Aorta (tissue), 5 donors: ENCODE results near the gene POLN. TPM values are rescaled to one million over a fixed set of nuclear protein-coding genes. Genes with fewer than 3 reads are reported as not detected.
A peak's percentile ranks its signal among the peaks of the same experiment; 100 is the strongest.
"Not testable (repeated sequence)": the region's sequence is repeated elsewhere in the genome, so short reads cannot be mapped to it uniquely, and the experiment has no call there.

ENCODE experiments used
- ATAC-seq: fragments of 200-7000 bp; cut with Tn5 transposase; one replicate; pipeline ENCODE4 v1.9.1; 2022; ENCODE audit warnings: moderate library complexity; ENCODE audit not compliant: low FRiP score
- DNase-seq, 2 donors: peaks; one replicate each; pipeline ENCODE4 v3.0.0-alpha.2; 2020
- H3K27ac ChIP-seq, 2 donors: one replicate each; pipeline ENCODE4 v1.5.1; 2013; ENCODE audit warnings: low read length in 2 of 2, mild to moderate bottlenecking in 2 of 2, moderate library complexity in 2 of 2, control low read depth in 1 of 2, inconsistent platforms in 1 of 2, low read depth in 1 of 2
- H3K27me3 ChIP-seq, 2 donors: one replicate each; pipeline ENCODE4 v1.6.1; 2013; ENCODE audit warnings: control low read depth in 1 of 2, low read length in 1 of 2, mild to moderate bottlenecking in 1 of 2, moderate library complexity in 1 of 2; ENCODE audit not compliant: insufficient read depth in 2 of 2, control insufficient read depth in 1 of 2
- H3K36me3 ChIP-seq, 2 donors: one replicate each; pipeline ENCODE4 v1.6.1; 2013; ENCODE audit warnings: control low read depth in 1 of 2, low read length in 1 of 2, mild to moderate bottlenecking in 1 of 2; ENCODE audit not compliant: insufficient read depth in 2 of 2, control insufficient read depth in 1 of 2
- H3K4me1 ChIP-seq, 2 donors: one replicate each; pipeline ENCODE4 v1.6.1; 2013; ENCODE audit warnings: low read length in 2 of 2, control low read depth in 1 of 2, mild to moderate bottlenecking in 1 of 2, moderate library complexity in 1 of 2; ENCODE audit not compliant: insufficient read depth in 2 of 2, control insufficient read depth in 1 of 2
- H3K4me3 ChIP-seq, 2 donors: one replicate each; pipeline ENCODE4 v1.5.1; 2013; ENCODE audit warnings: low read length in 2 of 2, control low read depth in 1 of 2, mild to moderate bottlenecking in 1 of 2
- H3K9me3 ChIP-seq: one replicate; pipeline ENCODE4 v1.6.1; 2013; ENCODE audit warnings: mild to moderate bottlenecking, low read length; ENCODE audit not compliant: control insufficient read depth
- WGBS, 2 donors: extraction: QIAGEN DNeasy Blood & Tissue Kit; methylation state at CpG; one replicate each; pipeline ENCODE4 v1.1.7; 2013; 5-methylcytosine and 5-hydroxymethylcytosine counted together
- intact Hi-C, 2 donors: fragments of 100-400 bp; cut with DNase I; formaldehyde crosslinking; loops; one replicate each; pipeline versions ENCODE4 v1.14.2 to v1.15.0; 2022
- polyA plus RNA-seq, 2 donors: library from polyadenylated mRNA; stranded (reverse); fragments of 200-250 nt; gene quantifications; one replicate each; pipeline ENCODE4 v1.2.3, GENCODE V29; 2013
- total RNA-seq, 2 donors: library from RNA; stranded (reverse); fragmentation: NEBNext Ultra II Directional; extraction: Animal tissue kit (Norgen Biotek cat#: 25700); gene quantifications; one replicate each; pipeline ENCODE4 v1.2.1, GENCODE V29; 2021
- donor health status: healthy with polysubstance abuse.
- donor health status: Bipolar disorder and iron deficiency.
- donor health status: DM: no; HTN: no; CAD: no.
- donor health status: DM: no; HTN: no; CAD: no.
- donor health status: DM: yes; HTN: yes; CAD: no.

The POLN gene
- total and polyA plus RNA-seq, 4 donors = 3.2 to 7.0 (median 6.6) TPM; not detected in 1

DNA sequence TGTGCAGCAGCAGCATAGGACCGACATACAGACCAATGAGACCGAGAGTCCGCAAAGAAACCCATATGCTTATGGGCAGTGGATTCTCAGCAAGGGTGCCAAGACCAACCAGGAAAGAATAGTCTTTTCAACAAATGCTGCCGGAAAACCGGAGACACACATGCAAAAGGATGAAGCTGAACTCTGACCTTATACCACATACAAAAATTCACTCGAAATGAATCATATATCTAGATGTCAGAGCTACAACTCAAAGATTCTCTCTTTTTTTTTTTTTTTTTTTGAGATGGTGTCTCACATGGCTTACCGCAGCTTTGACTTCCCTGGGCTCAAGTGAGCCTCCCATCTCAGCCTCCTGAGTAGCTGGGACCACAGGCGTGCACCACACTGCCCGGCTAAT is 36.0 kb upstream of the POLN start:
- Histone ChIP-seq H3K4me3 (no peak overlapping the region), H3K4me1 (no peaks in the 10 kb centered on the region), H3K9me3 (no peaks in the 10 kb centered on the region), H3K27me3 (no peaks in the 10 kb centered on the region), H3K27ac (no peak overlapping the region), H3K36me3 (no peaks in the 10 kb centered on the region)
- ATAC-seq = no peak
- intact Hi-C loops = no loop called here
- peak in 1 of 2 donors; percentile 10 for DNase-seq
- WGBS, 2 donors = 96 to 98% methylated on average over 9 of the region's 9 CpGs

DNA sequence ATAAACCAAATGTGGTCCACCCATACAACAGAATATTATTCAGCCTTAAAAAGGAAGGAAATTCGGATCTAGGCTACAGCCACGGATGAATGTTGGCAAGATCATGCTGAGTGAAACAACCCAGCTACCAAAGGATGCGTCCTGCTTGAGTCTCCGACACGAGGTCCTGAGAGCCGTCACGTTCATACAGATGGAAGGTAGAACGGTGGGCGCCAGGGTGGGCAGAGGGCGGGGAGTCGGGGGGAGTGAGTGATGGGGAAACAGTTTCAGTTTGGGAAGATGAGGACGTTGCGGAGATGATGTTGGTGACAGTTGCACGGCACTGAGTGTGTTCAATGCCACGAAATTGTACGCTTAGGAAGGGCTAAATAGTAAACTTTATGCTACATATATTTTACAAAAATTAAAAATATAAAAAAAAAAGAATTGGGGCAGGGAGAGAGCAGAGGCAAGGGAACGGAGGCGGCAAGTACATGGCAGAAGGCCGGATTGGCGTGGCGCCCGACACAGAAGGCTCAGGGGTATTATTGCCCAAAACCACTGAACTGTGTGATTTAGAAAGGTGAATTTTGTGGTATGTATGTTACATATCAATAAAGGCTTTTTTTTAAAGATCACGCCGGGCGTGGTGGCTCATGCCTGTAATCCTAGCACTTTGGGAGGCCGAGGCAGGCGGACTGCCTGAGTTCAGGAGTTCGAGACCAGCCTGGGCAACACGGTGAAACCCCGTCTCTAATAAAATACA is 34.8 kb upstream of the POLN start:
- no peak for ATAC-seq
- H3K4me3 ChIP-seq = no peak overlapping the region
- intact Hi-C loops = no loop called here
- H3K27me3 ChIP-seq = no peaks in the 10 kb centered on the region
- H3K36me3 ChIP-seq = no peaks in the 10 kb centered on the region
- H3K4me1 ChIP-seq = no peaks in the 10 kb centered on the region
- no peak overlapping the region for H3K27ac ChIP-seq
- DNase-seq = peak; percentile 13 to 73
- H3K9me3 ChIP-seq = no peaks in the 10 kb centered on the region
- 96% methylated on average over 30 of the region's 30 CpGs for WGBS, 2 donors

DNA sequence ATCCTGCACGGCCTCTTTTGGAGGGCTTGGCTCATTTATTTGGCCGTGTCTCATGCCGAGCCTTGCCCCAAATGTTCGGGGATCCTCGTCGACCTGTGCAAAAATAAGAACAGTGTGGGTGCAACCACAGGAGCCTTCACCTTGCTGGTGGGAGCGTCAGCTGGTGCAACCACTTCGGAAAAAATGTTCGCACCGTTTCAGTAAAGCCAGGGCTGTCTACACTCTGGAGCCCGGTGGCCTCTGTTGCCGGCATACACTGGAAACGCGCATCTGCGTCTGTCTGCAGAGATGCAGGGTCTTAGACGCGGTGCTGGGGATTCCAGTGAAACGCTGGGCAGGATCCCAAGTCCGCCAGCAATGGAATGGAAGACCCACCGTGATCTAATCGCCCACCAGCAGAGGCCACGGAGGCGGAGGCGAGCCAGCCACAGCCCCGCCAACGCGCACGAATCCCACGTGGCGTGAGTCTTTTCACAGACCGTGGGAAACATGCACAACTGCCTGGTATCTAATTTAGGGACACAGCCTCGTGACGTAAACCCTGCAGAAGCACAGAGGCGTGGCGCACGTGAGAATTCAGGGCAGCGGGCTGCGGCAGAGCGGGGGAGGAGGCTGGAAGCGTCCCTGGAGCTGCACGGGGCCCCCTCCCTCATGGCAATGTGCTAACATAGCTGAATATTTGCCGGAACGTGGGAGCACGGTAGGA is 33.8 kb upstream of the POLN start:
- DNase-seq (peak; percentile 26 to 61), ATAC-seq (no peak)
- H3K4me3 ChIP-seq = no peak overlapping the region
- no peaks in the 10 kb centered on the region for H3K9me3 ChIP-seq
- H3K4me1 ChIP-seq = no peaks in the 10 kb centered on the region
- 94 to 95% methylated on average over 44 of the region's 44 CpGs for WGBS, 2 donors
- H3K27me3 ChIP-seq = no peaks in the 10 kb centered on the region
- no peaks in the 10 kb centered on the region for H3K36me3 ChIP-seq
- intact Hi-C loops = no loop called here
- H3K27ac ChIP-seq = no peak overlapping the region

DNA sequence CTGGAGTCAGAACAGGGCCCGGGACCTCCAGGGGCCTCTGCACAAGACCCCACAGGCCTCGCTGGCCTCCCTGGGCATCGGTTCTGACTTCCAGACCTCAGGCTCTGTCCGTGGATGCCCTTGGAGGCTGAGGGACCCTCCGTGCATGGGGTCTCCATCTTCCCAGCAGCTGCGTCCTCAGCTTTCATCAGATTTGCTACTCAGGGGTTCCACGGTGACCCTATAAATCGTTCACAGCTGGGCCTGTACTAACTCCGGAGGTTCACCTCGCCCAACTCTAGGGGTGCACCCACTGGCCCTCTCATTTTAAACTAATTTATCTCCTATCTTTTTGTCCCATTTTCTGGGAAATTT is 33.1 kb upstream of the POLN start:
- H3K4me3 ChIP-seq, ATAC-seq, H3K36me3 ChIP-seq, intact Hi-C loops, H3K27ac ChIP-seq, H3K9me3 ChIP-seq, H3K4me1 ChIP-seq, H3K27me3 ChIP-seq: not testable (repeated sequence)
- peak; percentile 22 to 28 for DNase-seq
- WGBS, 2 donors = 91 to 95% methylated on average over 10 of the region's 10 CpGs

DNA sequence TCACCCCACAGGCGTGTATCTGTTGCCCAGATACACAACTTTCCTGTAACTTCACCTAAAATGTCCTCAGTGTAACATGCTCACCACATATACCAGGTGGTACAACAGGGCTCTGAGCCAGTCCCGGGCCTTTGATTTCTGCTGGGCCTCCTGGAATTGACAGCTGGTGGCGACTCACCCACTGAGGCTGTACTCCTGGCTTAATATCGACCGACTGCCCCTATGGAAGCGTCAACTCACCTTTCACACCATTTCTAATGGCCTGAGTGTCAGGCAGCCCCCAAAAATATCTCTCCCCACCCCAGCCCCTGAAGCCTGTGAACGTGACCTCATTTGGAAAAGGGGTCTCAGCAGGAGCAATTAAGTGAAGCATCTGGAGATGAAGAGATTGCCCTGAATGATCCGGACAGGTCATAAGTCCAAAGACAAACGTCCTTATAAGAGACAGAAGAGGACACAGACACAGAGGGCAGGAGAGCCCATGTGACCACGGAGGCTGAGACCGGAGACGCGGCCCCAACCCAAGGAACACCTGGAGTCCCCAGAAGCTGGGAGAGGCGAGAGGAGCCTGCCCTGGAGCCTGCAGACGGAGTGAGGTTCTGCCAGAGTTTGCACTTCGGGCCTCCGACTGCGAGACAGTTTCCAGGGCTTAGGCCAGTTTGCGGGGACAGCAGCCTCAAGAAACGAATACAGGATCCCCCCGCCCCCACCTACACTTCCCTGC is 32.6 kb upstream of the POLN start:
- no peaks in the 10 kb centered on the region for H3K4me1 ChIP-seq
- H3K4me3 ChIP-seq = no peak overlapping the region
- DNase-seq (peak; percentile 18 to 67), ATAC-seq (no peak)
- 88 to 89% methylated on average over 21 of the region's 21 CpGs for WGBS, 2 donors
- intact Hi-C loops = no loop called here
- no peaks in the 10 kb centered on the region for H3K36me3 ChIP-seq
- H3K27me3 ChIP-seq = no peaks in the 10 kb centered on the region
- no peaks in the 10 kb centered on the region for H3K9me3 ChIP-seq
- no peak overlapping the region for H3K27ac ChIP-seq

DNA sequence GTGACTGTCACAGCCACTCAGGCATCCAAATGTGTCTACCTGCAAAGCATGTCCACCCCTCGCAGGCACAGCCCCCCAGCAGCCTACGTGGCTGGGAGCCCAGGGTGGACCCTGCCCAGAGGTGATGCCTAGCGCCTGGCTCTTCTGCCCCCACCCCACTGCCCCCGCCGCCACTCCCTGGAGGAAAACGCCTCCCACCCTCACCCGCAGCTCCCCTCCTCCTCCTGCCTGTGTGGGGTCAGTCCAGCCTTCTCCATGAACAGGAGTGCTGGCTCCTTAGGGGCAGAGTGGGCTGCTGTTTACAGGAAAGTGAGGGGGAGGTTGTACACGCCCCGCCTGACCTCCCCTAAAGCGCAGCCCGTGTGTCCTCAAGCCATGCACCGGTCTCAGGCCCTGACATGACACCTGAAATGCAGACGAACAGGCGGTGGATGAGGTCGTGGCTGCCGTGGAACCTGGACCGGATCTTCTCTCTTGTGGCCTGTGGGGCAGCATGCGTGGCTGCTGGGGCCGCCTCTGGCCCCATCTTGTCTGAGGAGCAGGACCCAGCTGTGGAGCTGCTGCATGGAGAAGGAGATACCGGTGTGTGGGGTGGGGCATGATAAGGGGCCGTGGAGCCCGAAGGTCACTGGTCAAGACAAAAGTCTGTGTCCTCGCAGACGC is 31.9 kb upstream of the POLN start:
- Histone ChIP-seq H3K27me3 (no peaks in the 10 kb centered on the region), H3K27ac (no peak overlapping the region), H3K4me3 (no peak overlapping the region), H3K9me3 (no peaks in the 10 kb centered on the region), H3K4me1 (no peaks in the 10 kb centered on the region), H3K36me3 (no peaks in the 10 kb centered on the region)
- intact Hi-C loops = no loop called here
- DNase-seq = peak in 1 of 2 donors; percentile 41
- 87% methylated on average over 24 of the region's 24 CpGs for WGBS, 2 donors
- ATAC-seq = no peak

DNA sequence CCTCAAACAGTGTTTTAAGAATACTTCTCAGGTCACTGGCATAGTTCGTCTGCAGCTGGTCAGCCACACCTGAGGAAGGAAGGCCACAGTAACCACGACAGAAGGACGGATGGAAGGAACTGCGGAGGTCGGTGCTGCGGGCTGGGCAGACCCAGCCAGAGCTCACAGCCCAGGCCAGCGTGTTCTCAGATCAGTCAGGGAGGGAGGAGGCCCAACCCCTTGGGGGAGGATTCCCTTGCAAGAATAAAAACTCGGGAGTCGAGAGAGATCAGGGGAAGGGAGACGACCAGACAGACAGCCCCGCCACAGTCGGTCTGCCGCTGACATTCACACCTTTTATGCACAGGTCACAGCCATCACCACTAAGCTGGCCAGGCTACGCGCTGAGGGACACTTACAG is 31.3 kb upstream of the POLN start:
- peak in 1 of 2 donors; percentile 37 for DNase-seq
- no peaks in the 10 kb centered on the region for H3K9me3 ChIP-seq
- ATAC-seq = no peak

DNA sequence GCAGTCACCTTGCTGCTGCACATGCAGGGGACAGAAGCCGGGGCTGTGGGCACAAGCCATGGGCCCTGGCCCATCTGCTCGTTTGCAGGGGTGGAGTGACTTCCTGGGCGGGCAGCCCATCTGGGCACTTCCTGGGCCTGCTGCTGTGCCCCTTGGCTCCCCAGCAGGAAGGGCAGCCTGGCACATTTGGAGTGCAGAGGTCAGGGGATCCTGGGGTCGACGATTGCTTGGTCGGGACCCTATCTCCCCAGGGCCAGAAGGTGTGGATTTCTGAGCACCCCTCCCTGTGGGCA is 30.9 kb upstream of the POLN start:
- no peak for ATAC-seq
- no peak overlapping the region for H3K4me3 ChIP-seq

More for the DNA sequence above, 31.3 kb upstream of the POLN start:
- intact Hi-C loops = no loop called here
- Histone ChIP-seq H3K27me3 (no peaks in the 10 kb centered on the region), H3K4me3 (no peak overlapping the region), H3K27ac (no peak overlapping the region), H3K36me3 (no peaks in the 10 kb centered on the region), H3K4me1 (no peaks in the 10 kb centered on the region)
- WGBS, 2 donors = 83 to 84% methylated on average over 15 of the region's 15 CpGs

More for the DNA sequence above, 30.9 kb upstream of the POLN start:
- H3K27ac ChIP-seq = no peak overlapping the region
- H3K4me1 ChIP-seq = no peaks in the 10 kb centered on the region
- H3K9me3 ChIP-seq = no peaks in the 10 kb centered on the region
- DNase-seq = peak in 1 of 2 donors; percentile 36
- intact Hi-C loops = no loop called here
- no peaks in the 10 kb centered on the region for H3K27me3 ChIP-seq
- WGBS, 2 donors = 85% methylated on average over 6 of the region's 6 CpGs
- no peaks in the 10 kb centered on the region for H3K36me3 ChIP-seq
